Stimulated activated CD4-positive, alpha-beta T cell treated with anti-CD3 and anti-CD28 coated beads, Interleukin-12 subunit alpha, Interleukin-12 subunit beta, amount 100 ng/mL, for 48 hours (primary cell): ENCODE measurements around the gene HM13.
"Not testable (repeated sequence)": the region's sequence is repeated elsewhere in the genome, so short reads cannot be mapped to it uniquely, and the experiment has no call there.

Experiments
- DNase-seq, 3 donors: peaks; one replicate each; pipeline ENCODE4 v3.0.0-alpha.2; 2020; ENCODE audit warnings: low read depth in 2 of 3, low spot score in 1 of 3

Gene HM13

DNA sequence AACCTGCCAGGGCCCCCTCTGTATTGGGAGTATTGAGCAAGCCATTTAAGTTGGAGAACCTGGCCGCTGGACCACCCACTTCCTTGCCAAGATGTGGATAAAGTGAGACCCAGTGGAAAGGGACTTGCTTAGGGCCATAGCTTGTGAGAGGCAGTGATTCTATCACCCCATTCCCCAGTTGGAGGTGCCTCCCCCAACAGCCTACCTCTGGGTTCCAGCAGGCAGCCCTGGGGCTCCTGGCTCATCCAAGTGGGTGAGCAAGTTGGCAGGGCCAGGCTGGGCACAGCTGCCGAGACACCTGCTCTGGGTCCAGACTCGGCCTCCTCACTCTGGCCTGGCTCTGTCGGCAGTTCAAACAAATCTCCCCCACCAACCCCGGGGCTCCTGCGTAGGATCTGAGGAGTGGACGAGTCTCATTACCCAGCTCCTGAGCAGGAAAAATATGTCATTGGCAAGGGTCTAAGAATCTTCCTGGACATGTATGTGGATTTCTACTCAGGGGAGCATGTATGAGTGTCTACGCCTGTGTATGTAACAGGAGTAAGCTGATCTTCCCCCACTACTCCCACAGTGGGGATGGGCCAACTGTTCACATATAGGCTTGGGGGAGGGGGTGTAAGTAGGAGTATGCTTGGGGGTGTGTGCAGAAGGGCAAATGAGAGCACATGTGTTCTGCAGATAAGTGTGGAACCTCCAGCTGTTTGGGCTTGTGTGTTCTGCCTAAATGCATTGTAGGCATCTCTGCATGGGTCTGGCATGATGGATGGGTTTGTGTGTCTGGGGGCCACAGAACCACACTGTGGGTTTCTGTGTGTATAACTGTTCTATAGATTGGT, 92.8 kb downstream of the HM13 start:
- no peak for DNase-seq

DNA sequence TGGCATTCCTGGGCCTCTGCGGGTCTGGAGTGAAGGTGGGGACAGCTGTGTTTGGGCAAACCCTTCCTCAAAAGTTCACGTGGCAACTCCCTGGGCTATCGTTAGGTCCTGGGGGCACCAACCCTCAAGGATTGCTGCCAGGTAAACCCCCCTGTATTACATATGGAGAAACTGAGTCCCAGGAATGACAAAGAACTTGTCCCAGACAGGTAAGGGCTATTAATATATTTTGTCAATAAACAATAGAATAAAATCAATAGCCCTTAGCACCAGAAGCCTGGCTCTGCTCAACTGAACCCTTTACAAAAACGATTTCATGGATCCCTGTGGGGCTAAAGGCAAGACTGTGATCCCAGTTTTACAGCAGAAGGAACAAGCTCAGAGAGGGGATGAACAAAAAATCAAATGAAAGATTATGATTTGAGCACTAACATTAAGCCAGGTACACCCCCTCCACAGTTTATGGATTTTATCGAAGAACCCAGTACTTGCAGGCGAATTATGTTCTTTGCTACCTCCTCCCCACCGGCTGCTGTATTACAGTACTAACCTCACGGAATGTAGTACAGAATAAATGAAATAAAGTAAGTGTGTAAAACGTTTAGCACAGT, 93.5 kb downstream of the HM13 start:
- no peak for DNase-seq

DNA sequence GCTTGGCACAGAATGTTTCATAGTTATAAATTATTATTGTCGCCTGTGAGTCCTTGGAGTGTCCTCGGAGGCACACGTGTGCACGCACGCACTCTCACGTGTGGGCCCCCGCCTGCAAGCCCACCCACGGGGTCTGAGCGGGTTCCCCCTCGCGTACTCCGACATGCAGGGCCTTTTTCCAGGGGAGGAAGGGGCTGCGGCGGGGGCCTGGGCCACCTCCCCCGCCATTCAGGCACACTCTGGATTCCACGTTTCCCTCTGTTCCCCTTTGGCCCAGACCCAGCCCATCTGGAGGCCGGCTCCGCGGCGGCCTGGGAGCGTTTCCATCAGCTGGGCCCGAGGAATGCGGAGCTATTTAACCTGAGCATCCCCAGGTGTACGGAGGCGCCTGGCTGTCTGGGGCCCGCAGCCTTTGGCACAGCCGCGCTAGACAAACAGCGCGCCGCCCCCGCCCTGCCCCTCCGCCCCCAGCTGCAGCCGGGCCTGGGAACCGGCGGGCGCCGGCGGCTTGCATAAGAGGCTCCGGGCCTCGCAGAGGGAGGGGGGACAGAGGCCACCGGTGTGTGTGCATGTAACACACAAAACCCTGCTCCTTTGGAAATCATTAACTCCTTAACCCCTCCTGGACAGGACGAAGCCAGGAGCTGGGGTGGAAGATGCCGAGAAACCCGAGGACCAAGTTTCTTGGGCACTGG, 94.2 kb downstream of the HM13 start:
- DNase-seq, result no peak

DNA sequence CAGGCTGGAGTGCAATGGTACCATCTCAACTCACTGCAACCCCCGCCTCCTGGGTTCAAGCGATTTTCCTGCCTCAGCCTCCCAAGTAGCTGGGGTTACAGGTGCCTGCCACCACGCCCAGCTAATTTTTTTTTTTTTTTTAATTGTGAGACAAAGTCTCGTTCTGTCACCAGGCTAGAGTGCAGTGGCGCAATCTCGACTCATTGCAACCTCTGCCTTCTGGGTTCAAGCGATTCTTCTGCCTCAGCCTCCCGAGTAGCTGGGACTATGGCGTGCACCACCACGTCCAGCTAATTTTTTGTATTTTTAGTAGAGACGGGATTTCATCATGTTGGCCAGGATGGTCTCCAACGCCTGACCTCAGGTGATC, 98.0 kb downstream of the HM13 start:
- not testable (repeated sequence) for DNase-seq

DNA sequence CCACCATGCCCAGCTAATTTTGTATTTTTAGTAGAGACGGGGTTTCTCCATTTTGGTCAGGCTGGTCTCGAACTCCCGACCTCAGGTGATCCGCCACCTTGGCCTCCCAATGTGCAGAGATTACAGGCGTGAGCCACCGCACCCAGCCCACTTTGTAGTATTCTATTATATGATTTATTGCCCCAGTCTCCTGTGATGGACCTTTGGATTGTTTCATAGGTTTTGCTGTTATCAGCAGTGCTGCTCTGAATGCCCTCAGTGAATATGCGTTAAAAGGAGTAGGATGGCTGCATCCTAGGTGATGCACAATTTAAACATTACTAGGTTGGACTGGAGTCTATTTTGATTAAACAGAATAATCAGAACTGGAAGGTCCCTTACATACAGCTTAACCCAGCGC, 101.2 kb downstream of the HM13 start:
- DNase-seq, result no peak

DNA sequence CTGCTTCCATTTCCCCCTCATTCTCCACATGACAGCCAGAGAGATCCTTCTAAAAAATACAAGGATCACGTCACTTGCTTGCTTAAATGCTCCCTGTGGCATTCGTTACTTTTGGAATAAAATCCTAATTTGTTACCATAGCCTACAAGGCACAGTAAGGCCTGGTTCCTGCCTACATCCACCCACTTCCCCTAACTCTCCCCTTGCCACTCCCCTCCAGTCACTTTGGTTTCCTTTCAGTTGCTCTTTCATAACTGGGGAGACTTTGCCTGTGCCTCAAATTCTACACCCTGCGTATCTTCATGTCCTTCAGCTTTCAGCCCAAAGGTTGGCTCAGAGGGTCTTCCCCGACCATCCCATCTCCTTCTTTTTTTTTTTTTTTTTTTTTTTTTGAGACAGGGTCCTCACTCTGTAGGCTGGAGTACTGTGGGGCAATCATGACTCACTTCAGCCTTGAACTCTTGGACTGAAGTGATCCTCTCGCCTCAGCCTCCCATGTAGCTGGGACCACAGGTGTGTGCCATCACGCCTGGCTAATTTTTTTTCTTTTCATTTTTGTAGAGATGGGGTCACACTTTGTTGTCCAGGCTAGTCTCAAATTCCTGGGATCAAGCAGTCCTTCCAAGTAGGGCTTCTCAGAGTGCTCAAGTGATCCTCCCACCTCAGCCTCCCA, 103.3 kb downstream of the HM13 start:
- DNase-seq, result no peak
